ENCODE results near the gene PDE1A. TPM values are rescaled to one million over a fixed set of nuclear protein-coding genes. Genes with fewer than 3 reads are reported as not detected.

PDE1A gene
- total RNA-seq, 3 donors from 2014 or later (not counting 1 experiment from before 2014, with no cell fraction given) = not detected

GRCh38 chr2:182406221-182406620, 20.6 kb downstream of the PDE1A start:
- WGBS (ENCODE audit: insufficient coverage) = 82% methylated on average over 1 of the region's 1 CpG
- Mint-ChIP-seq H3K36me3 (no peaks in the 10 kb centered on the region), H3K4me1 (no peaks in the 10 kb centered on the region), H3K9me3 (peaks cover 2 to 9% of the 10 kb centered on the region in 2 donors), H3K27ac (no peak overlapping the region), H3K27me3 (ENCODE audit: low read depth in 2 of 2) (no peaks in the 10 kb centered on the region), H3K4me3 (no peak overlapping the region)
- TF ChIP-seq CTCF (IDR thresholded peaks at IDR 0.05) = no peak
- ATAC-seq (no peak), DNase-seq (no peak)
- Histone ChIP-seq H3K27me3 (ENCODE audit: control insufficient read depth, insufficient read depth, low read length) (no peaks in the 10 kb centered on the region), H3K4me1 (ENCODE audit: control insufficient read depth, insufficient read depth, low read length) (no peaks in the 10 kb centered on the region), H3K27ac (ENCODE audit: low read length) (no peak overlapping the region), H3K36me3 (ENCODE audit: control insufficient read depth, insufficient read depth, low read length) (no peaks in the 10 kb centered on the region), H3K9me3 (ENCODE audit: control insufficient read depth, insufficient read depth, low read length) (no peaks in the 10 kb centered on the region), H3K4me3 (ENCODE audit: low read length) (no peak overlapping the region)
- intact Hi-C loops (cut with micrococcal nuclease) = no loop called here

GRCh38 chr2:182404975-182405561, 21.8 kb downstream of the PDE1A start:
- Mint-ChIP-seq H3K4me1 (no peaks in the 10 kb centered on the region), H3K4me3 (no peak overlapping the region), H3K27ac (no peak overlapping the region), H3K9me3 (peaks cover 2 to 12% of the 10 kb centered on the region in 2 donors), H3K36me3 (no peaks in the 10 kb centered on the region), H3K27me3 (ENCODE audit: low read depth in 2 of 2) (no peaks in the 10 kb centered on the region)
- intact Hi-C loops (cut with micrococcal nuclease) = no loop called here
- H3K36me3 ChIP-seq (ENCODE audit: control insufficient read depth, insufficient read depth, low read length) = no peaks in the 10 kb centered on the region
- no peak overlapping the region for H3K27ac ChIP-seq (ENCODE audit: low read length)
- no peaks in the 10 kb centered on the region for H3K4me1 ChIP-seq (ENCODE audit: control insufficient read depth, insufficient read depth, low read length)
- DNase-seq = no peak
- no peak for ATAC-seq
- no peaks in the 10 kb centered on the region for H3K9me3 ChIP-seq (ENCODE audit: control insufficient read depth, insufficient read depth, low read length)
- TF ChIP-seq CTCF (IDR thresholded peaks at IDR 0.05) = no peak
- no peaks in the 10 kb centered on the region for H3K27me3 ChIP-seq (ENCODE audit: control insufficient read depth, insufficient read depth, low read length)
- 86% methylated on average over 2 of the region's 2 CpGs for WGBS (ENCODE audit: insufficient coverage)
- no peak overlapping the region for H3K4me3 ChIP-seq (ENCODE audit: low read length)

GRCh38 chr2:182404092-182404491, 22.7 kb downstream of the PDE1A start:
- no peak for TF ChIP-seq CTCF (IDR thresholded peaks at IDR 0.05)
- 90% methylated on average over 2 of the region's 2 CpGs for WGBS (ENCODE audit: insufficient coverage)
- H3K4me3 Mint-ChIP-seq = no peak overlapping the region
- no peak overlapping the region for H3K27ac ChIP-seq (ENCODE audit: low read length)
- H3K9me3 ChIP-seq (ENCODE audit: control insufficient read depth, insufficient read depth, low read length) = no peaks in the 10 kb centered on the region
- H3K27me3 ChIP-seq (ENCODE audit: control insufficient read depth, insufficient read depth, low read length) = no peaks in the 10 kb centered on the region
- ATAC-seq (no peak), DNase-seq (no peak)
- no peaks in the 10 kb centered on the region for H3K4me1 ChIP-seq (ENCODE audit: control insufficient read depth, insufficient read depth, low read length)
- no peaks in the 10 kb centered on the region for H3K4me1 Mint-ChIP-seq
- intact Hi-C loops (cut with micrococcal nuclease) = no loop called here
- H3K27ac Mint-ChIP-seq = no peak overlapping the region
- no peaks in the 10 kb centered on the region for H3K36me3 Mint-ChIP-seq
- H3K4me3 ChIP-seq (ENCODE audit: low read length) = no peak overlapping the region
- no peaks in the 10 kb centered on the region for H3K27me3 Mint-ChIP-seq (ENCODE audit: low read depth in 2 of 2)
- H3K36me3 ChIP-seq (ENCODE audit: control insufficient read depth, insufficient read depth, low read length) = no peaks in the 10 kb centered on the region
- peaks cover 5 to 16% of the 10 kb centered on the region in 2 donors for H3K9me3 Mint-ChIP-seq

- intact Hi-C loops (cut with micrococcal nuclease) = no loop called here
- no peak overlapping the region for H3K27ac Mint-ChIP-seq
- TF ChIP-seq CTCF (IDR thresholded peaks at IDR 0.05) = no peak
- 84% methylated on average over 1 of the region's 1 CpG for WGBS (ENCODE audit: insufficient coverage)
- ATAC-seq (no peak), DNase-seq (no peak)
- peaks cover 7 to 9% of the 10 kb centered on the region in 2 donors for H3K9me3 Mint-ChIP-seq
- H3K27me3 Mint-ChIP-seq (ENCODE audit: low read depth in 2 of 2) = no peaks in the 10 kb centered on the region
- peaks cover 4% of the 10 kb centered on the region for H3K9me3 ChIP-seq (ENCODE audit: control insufficient read depth, insufficient read depth, low read length)
- H3K4me1 Mint-ChIP-seq = no peaks in the 10 kb centered on the region
- no peaks in the 10 kb centered on the region for H3K4me1 ChIP-seq (ENCODE audit: control insufficient read depth, insufficient read depth, low read length)
- no peaks in the 10 kb centered on the region for H3K36me3 ChIP-seq (ENCODE audit: control insufficient read depth, insufficient read depth, low read length)
- H3K27ac ChIP-seq (ENCODE audit: low read length) = no peak overlapping the region
- H3K4me3 ChIP-seq (ENCODE audit: low read length) = no peak overlapping the region
- no peaks in the 10 kb centered on the region for H3K36me3 Mint-ChIP-seq
- no peaks in the 10 kb centered on the region for H3K27me3 ChIP-seq (ENCODE audit: control insufficient read depth, insufficient read depth, low read length)
- H3K4me3 Mint-ChIP-seq = no peak overlapping the region
Measured at GRCh38 chr2:182393270-182393760, 33.5 kb downstream of the PDE1A start.

Measured in natural killer cell (primary cell).